HCT116 (cell line): ENCODE results near the gene CPLANE2. TPM values are rescaled to one million over a fixed set of nuclear protein-coding genes. Genes with fewer than 3 reads are reported as not detected.

Experiments
- ATAC-seq: fragments of 200-7000 bp; cut with Tn5 transposase; 2 replicates; pipeline ENCODE4 v1.9.1; 2020; ENCODE audit warnings: mild to moderate bottlenecking, moderate library complexity
- BruUV-seq: library from RNA; stranded (reverse); fragments of 400-500 nt; replicated peaks from 2 replicates; lab custom pipeline; 2021; lab: Mats Ljungman, UMichigan
- CTCF ChIA-PET: fragments of 300-600 bp; sonication (Branson Sonifier 250); formaldehyde crosslinking; loops from one replicate; lab custom pipeline; 2021; ENCODE audit warnings: antibody characterized with exemption; lab: Charles Lee
- POLR2A ChIA-PET: fragments of 300-600, 350-600 bp; sonication (Branson Sonifier 250); formaldehyde crosslinking; loops from one replicate; lab custom pipeline; 2021; ENCODE audit warnings: antibody characterized with exemption; lab: Charles Lee
- RAD21 ChIA-PET, 2 experiments: fragments of 300-600 bp; sonication (Branson Sonifier 250); formaldehyde crosslinking; loops; one replicate each; lab custom pipeline; 2023; ENCODE audit warnings: low total read pairs in 2 of 2; ENCODE audit not compliant: uncharacterized antibody in 2 of 2, unreplicated experiment in 2 of 2, low non-redundant PET in 1 of 2; lab: Charles Lee
- DNase-seq: peaks from one replicate; pipeline ENCODE4 v3.0.0-alpha.2; 2010; ENCODE audit warnings: low read depth, low spot score
- H2AFZ ChIP-seq: fragments of 200-600 bp; shearing (Covaris generic), sonication (generic); 2 replicates; pipeline ENCODE4 v1.6.1; 2017; ENCODE audit warnings: low read depth, mixed run types, mixed read lengths, antibody characterized with exemption, low read length; ENCODE audit not compliant: poor library complexity, severe bottlenecking
- H3K27ac ChIP-seq: 2 replicates; pipeline ENCODE4 v1.5.1; 2012; ENCODE audit warnings: low read depth, low read length
- H3K27me3 ChIP-seq: fragments of 200-600 bp; sonication (generic); 2 replicates; pipeline ENCODE4 v1.6.1; 2016; ENCODE audit warnings: mixed run types, low read length, mixed read lengths; ENCODE audit not compliant: insufficient read depth
- H3K36me3 ChIP-seq, 2 experiments: fragments of 200-500 bp in 1 of 2; fragments of 200-600 bp in 1 of 2; sonication (Bioruptor generic) in 1 of 2; sonication (generic) in 1 of 2; 2 replicates each; pipeline versions ENCODE4 v1.5.1 to v1.6.1; 2014 to 2016; ENCODE audit warnings: low read length in 2 of 2, inconsistent platforms in 1 of 2, mixed read lengths in 1 of 2, mixed run types in 1 of 2; ENCODE audit not compliant: insufficient read depth in 2 of 2, control insufficient read depth in 1 of 2
- H3K4me1 ChIP-seq, 2 experiments: fragments of 200-600 bp in 1 of 2; sonication (generic) in 1 of 2; 2 replicates each; pipeline versions ENCODE4 v1.5.1 to v1.6.1; 2012 to 2017; ENCODE audit warnings: low read length in 2 of 2, inconsistent platforms in 1 of 2, mild to moderate bottlenecking in 1 of 2, mixed read lengths in 1 of 2, mixed run types in 1 of 2, moderate library complexity in 1 of 2; ENCODE audit not compliant: insufficient read depth in 2 of 2, control insufficient read depth in 1 of 2
- H3K4me2 ChIP-seq: fragments of 200-600 bp; sonication (generic); 2 replicates; pipeline ENCODE4 v1.6.1; 2017; ENCODE audit warnings: mixed run types, low read length, mixed read lengths
- H3K4me3 ChIP-seq, 2 experiments: fragments of 200-600 bp in 1 of 2; sonication (generic) in 1 of 2; replicated peaks in 1 of 2; 2 replicates each; pipeline ENCODE4 v1.5.1; 2011 to 2016; ENCODE audit warnings: low read length in 2 of 2, control low read depth in 1 of 2, low read depth in 1 of 2, mild to moderate bottlenecking in 1 of 2, mixed read lengths in 1 of 2, mixed run types in 1 of 2
- H3K79me2 ChIP-seq: fragments of 200-600 bp; sonication (generic); 2 replicates; pipeline ENCODE4 v1.6.1; 2017; ENCODE audit warnings: mild to moderate bottlenecking, mixed run types, low read length, moderate library complexity, mixed read lengths; ENCODE audit not compliant: insufficient read depth
- H3K9ac ChIP-seq: fragments of 200-600 bp; sonication (generic); 2 replicates; pipeline ENCODE4 v1.6.1; 2016; ENCODE audit warnings: low read length, mixed read lengths
- H3K9me2 ChIP-seq: fragments of 200-600 bp; sonication (generic), shearing (Covaris generic); 2 replicates; pipeline ENCODE4 v1.6.1; 2017; ENCODE audit warnings: mixed run types, mild to moderate bottlenecking, moderate library complexity; ENCODE audit not compliant: insufficient read depth
- H3K9me3 ChIP-seq, 2 experiments: fragments of 200-500 bp in 1 of 2; fragments of 200-600 bp in 1 of 2; sonication (Bioruptor generic) in 1 of 2; sonication (generic) in 1 of 2; 2 replicates each; pipeline ENCODE4 v1.6.1; 2014 to 2017; ENCODE audit warnings: low read length in 2 of 2, mixed read lengths in 2 of 2, inconsistent platforms in 1 of 2, low read depth in 1 of 2, mild to moderate bottlenecking in 1 of 2, mixed run types in 1 of 2, moderate library complexity in 1 of 2; ENCODE audit not compliant: control insufficient read depth in 1 of 2, insufficient read depth in 1 of 2
- H4K20me1 ChIP-seq: fragments of 200-600 bp; sonication (generic), shearing (Covaris generic); 2 replicates; pipeline ENCODE4 v1.6.1; 2017; ENCODE audit warnings: mixed run types, mild to moderate bottlenecking, moderate library complexity; ENCODE audit not compliant: insufficient read depth
- CEBPB ChIP-seq: IDR thresholded peaks from 2 replicates; pipeline ENCODE4 v1.6.1; 2012; ENCODE audit warnings: low read depth
- EGR1 ChIP-seq: IDR thresholded peaks from 2 replicates; pipeline ENCODE4 v1.6.1; 2012; ENCODE audit warnings: low read depth
- EZH2phosphoT487 ChIP-seq: fragments of 200-600 bp; IDR thresholded peaks from 2 replicates; pipeline ENCODE4 v1.6.1; 2018; ENCODE audit warnings: antibody characterized with exemption, borderline replicate concordance
- POLR2A ChIP-seq: IDR thresholded peaks from 2 replicates; pipeline ENCODE4 v1.7.0; 2011; ENCODE audit warnings: borderline replicate concordance; ENCODE audit not compliant: insufficient read depth, insufficient read length; ENCODE audit errors: extremely low read depth
- REST ChIP-seq: IDR thresholded peaks from 2 replicates; pipeline ENCODE4 v1.6.1; 2012; ENCODE audit warnings: low read depth
- SIN3A ChIP-seq: IDR thresholded peaks from 2 replicates; pipeline ENCODE4 v1.6.1; 2012; ENCODE audit warnings: low read depth
- SP1 ChIP-seq: IDR thresholded peaks from 2 replicates; pipeline ENCODE4 v1.6.1; 2012; ENCODE audit warnings: low read depth
- YY1 ChIP-seq: IDR thresholded peaks from 2 replicates; pipeline ENCODE4 v1.6.1; 2011; ENCODE audit warnings: low read length, low read depth, moderate library complexity, mild to moderate bottlenecking; ENCODE audit not compliant: insufficient replicate concordance; ENCODE audit errors: extremely low read depth
- intact Hi-C: fragments of 100-400 bp; cut with micrococcal nuclease; formaldehyde crosslinking; loops from 2 replicates; pipeline ENCODE4 v1.10.0; 2022
- total RNA-seq: library from RNA; stranded (reverse); gene quantifications from one replicate; pipeline ENCODE4 v1.2.1, GENCODE V29; 2021; ENCODE audit not compliant: unreplicated experiment

Gene CPLANE2
- total RNA-seq, 1 experiment from 2014 or later, result 8.1 TPM

- no peak overlapping the region for H3K4me2 ChIP-seq
- DNase-seq (no peak), ATAC-seq (no peak)
- no peaks in the 10 kb centered on the region for H3K9me3 ChIP-seq
- no peaks in the 10 kb centered on the region for H3K9me2 ChIP-seq
- H3K27ac ChIP-seq, result no peak overlapping the region
- ChIA-PET CTCF (no interaction called here), RAD21 (no interaction called here), POLR2A (no interaction called here)
- H3K4me3 ChIP-seq, result no peak overlapping the region
- no peaks in the 10 kb centered on the region for H3K27me3 ChIP-seq
- no peaks in the 10 kb centered on the region for H3K36me3 ChIP-seq
- peaks cover 12% of the 10 kb centered on the region; the same call in 1 of the 2 replicates for H4K20me1 ChIP-seq
- no peaks in the 10 kb centered on the region for H3K79me2 ChIP-seq
- intact Hi-C loops, result no loop called here
- H3K9ac ChIP-seq, result no peak overlapping the region
- H3K4me1 ChIP-seq, result no peaks in the 10 kb centered on the region
- H2AFZ ChIP-seq, result no peak overlapping the region
- no TSS peak for BruUV-seq
- no peak for TF ChIP-seq EGR1
- TF ChIP-seq SP1, result no peak
- TF ChIP-seq REST, result no peak
- TF ChIP-seq CEBPB, result no peak
- no peak for TF ChIP-seq POLR2A
- no peak for TF ChIP-seq EZH2phosphoT487
- no peak for TF ChIP-seq SIN3A
- TF ChIP-seq YY1, result no peak
- TF ChIP-seq, all 23 proteins: peak for 0
Observed at GRCh38 chr1:16276302-16277030, 39.5 kb upstream of the CPLANE2 start.
